AG04449 (cell line): Measurements from ENCODE around the gene PLEKHS1.
A peak's percentile ranks its signal among the peaks of the same experiment; 100 is the strongest.

Source experiments
- CTCF ChIA-PET: fragments of 350-600 bp; formaldehyde crosslinking; extraction: SDS; loops from one replicate; lab custom pipeline; 2021; ENCODE audit warnings: antibody characterized with exemption; lab: Yijun Ruan, JAX
- POLR2A ChIA-PET: fragments of 400-600, 350-600 bp; formaldehyde crosslinking; extraction: SDS; loops from one replicate; lab custom pipeline; 2020; ENCODE audit warnings: antibody characterized with exemption, inconsistent platforms; lab: Yijun Ruan, JAX
- DNase-seq: peaks from one replicate; pipeline ENCODE4 v3.0.0-alpha.2; 2010; ENCODE audit warnings: low read depth, low spot score
- H3K4me3 ChIP-seq: 2 replicates; pipeline ENCODE4 v1.5.1; 2011; ENCODE audit warnings: low read depth, mild to moderate bottlenecking, control low read depth, low read length
- CTCF ChIP-seq: IDR thresholded peaks from one replicate; pipeline ENCODE4 v1.5.1; 2011; ENCODE audit warnings: mild to moderate bottlenecking, moderate library complexity, low read length, control low read depth, inconsistent platforms; ENCODE audit not compliant: insufficient read depth; ENCODE audit errors: missing control alignments

The PLEKHS1 gene

DNA sequence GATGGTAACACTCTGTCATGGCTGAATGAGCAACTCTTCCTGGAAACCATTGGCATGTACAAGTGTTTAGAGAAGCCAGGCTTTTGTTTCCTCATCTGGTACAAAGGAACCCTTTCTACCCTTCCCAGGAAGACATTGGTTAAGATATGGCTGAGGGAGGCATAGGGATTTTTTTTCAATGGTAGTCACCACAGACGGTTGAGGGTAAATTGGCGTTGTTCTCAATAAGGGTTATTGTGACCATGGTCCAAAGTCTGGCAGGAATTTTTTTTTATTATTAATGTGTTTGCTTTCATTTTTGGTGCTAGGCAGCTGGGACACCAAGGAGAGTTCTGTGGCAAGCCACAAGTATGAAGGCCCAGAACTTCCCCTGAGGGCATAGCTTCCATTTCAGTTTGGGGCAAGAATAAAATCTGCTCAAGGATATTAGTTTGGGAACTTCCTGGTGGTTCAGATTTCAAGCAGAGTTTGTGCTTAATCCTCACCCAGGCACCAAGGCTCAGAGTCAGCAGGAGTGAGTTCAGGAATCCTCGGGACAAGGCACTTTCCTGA is at the start of gene PLEKHS1:
Gene PLEKHS1, plus strand, starts transcription at position 502 of the 552 bp plus-strand sequence. CDS start 3,596 bp downstream, outside the sequence.
- no peak for DNase-seq
- ChIA-PET POLR2A (no interaction called here), CTCF (no interaction called here)
- TF ChIP-seq CTCF: no peak
- no peak within 1 kb of the TSS for H3K4me3 ChIP-seq

DNA sequence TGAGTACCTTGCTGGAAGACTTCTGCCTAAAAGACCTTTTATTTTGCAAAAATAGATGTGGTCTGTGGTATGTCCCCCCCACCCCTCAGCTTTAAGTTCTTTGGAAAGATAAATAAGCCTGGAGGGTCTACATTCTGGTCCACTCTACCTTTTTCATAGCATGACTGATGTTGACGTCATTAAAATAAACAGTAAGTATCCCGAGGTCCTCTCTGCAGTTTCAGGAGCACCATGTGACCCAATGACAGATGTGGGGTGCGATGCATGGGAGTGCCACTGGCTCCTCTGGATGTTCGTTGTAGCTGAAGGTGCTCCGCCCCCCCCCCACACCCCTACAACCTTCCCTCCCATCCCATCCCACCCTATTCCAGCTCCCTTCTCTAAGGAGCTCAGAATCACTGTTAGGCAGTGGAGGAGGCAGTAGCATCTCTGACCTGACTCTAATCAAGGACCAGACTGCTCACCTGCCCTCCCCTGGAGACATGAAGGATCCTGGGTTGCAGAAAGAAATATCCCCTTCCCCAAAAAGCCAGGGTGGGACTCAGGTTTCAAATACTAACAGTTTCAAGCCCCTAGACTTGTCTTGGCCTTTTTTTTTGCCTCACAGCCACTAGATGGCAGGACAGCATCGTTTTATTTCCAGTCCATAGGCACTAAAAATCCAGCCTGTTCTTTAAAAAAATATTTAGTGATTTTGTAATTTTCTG is 46.7 kb upstream of the PLEKHS1 start:
- POLR2A ChIA-PET: no interaction called here
- CTCF ChIA-PET: interaction anchor here (0.6 to 7.8 kb wide), 15 partner anchors 8 to 890 kb away, joined by 3 to 83 read pairs (median 3); no protein-coding TSS in a partner anchor
- TF ChIP-seq CTCF: peak; percentile 63
- DNase-seq: no peak
- no peak overlapping the region for H3K4me3 ChIP-seq

DNA sequence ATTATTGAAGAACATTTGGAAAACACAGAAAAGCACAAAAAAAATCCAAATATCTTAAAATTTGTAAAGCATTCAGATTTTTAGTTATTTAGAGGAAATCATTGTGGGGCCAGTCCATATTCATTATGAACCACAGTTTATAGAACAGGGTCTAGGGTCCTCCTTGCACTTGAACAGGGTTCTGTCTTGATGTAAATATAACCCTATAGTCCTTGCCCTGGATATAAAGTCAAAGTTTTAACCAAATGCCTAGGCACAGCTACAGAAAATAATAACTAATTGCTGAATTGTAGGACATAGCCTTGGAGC is 46.2 kb upstream of the PLEKHS1 start:
- ChIA-PET CTCF (interaction anchor here (0.9 to 7.8 kb wide), 10 partner anchors 8 to 405 kb away, joined by 3 to 83 read pairs (median 4); no protein-coding TSS in a partner anchor), POLR2A (no interaction called here)
- no peak for DNase-seq
- TF ChIP-seq CTCF: no peak
- no peak overlapping the region for H3K4me3 ChIP-seq

GRCh38 chr10:113706623-113707022 is 44.9 kb upstream of the PLEKHS1 start:
- CTCF ChIA-PET: interaction anchor here (0.8 to 7.8 kb wide), 5 partner anchors 15 to 396 kb away, joined by 3 to 83 read pairs (median 5); no protein-coding TSS in a partner anchor
- no peak overlapping the region for H3K4me3 ChIP-seq
- TF ChIP-seq CTCF: no peak
- POLR2A ChIA-PET: no interaction called here
- DNase-seq: no peak

GRCh38 chr10:113708640-113709039 is 42.8 kb upstream of the PLEKHS1 start:
- no peak for DNase-seq
- CTCF ChIA-PET: interaction anchor here (1.2 to 7.8 kb wide), 2 partner anchors 10 to 394 kb away, joined by 4 to 83 read pairs; no protein-coding TSS in a partner anchor
- no peak for TF ChIP-seq CTCF
- POLR2A ChIA-PET: no interaction called here
- no peak overlapping the region for H3K4me3 ChIP-seq

DNA sequence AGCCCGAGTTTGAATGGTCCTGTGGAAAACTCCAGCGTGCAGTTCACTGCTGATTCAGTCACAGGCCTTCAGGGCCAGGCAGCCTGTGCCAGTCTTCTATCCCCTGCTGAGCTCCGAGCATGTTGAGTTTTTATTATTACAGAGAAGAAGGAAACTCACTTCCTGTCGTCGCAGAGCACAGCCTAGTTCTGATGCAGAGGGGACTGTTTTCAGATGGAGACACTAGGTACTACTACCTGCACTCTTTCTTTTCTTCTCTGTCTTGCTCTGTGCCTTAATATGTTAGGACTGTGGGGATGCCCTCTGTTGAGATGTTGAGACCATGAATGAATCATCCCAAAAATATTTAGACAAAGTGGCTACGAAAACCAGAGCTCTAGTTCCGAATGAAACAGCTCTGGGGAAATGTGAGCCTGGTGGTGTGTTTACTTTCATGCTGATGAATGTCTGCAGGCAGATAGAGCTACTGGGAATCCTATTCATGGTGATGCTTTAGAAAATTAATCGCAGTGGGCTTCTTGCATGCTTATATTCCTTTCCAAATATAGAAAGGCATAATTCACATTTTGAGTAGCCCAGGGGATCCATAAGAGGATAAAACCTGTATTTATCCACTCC is 42.2 kb upstream of the PLEKHS1 start:
- CTCF ChIA-PET: interaction anchor here (0.7 to 7.8 kb wide), 4 partner anchors 11 to 393 kb away, joined by 3 to 83 read pairs (median 4); no protein-coding TSS in a partner anchor

More for the DNA sequence above, 42.2 kb upstream of the PLEKHS1 start:
- POLR2A ChIA-PET: interaction anchor here (0.5 kb wide), 1 partner anchor 166 kb away, joined by 4 read pairs; no protein-coding TSS in a partner anchor
- H3K4me3 ChIP-seq: no peak overlapping the region
- TF ChIP-seq CTCF: no peak
- peak; percentile 44 for DNase-seq
